Measurements from ENCODE around the gene MKNK2. TPM values are rescaled to one million over a fixed set of nuclear protein-coding genes. Genes with fewer than 3 reads are reported as not detected.

The MKNK2 gene
- total and polyA plus RNA-seq, 2 of the 13 experiments (the other 11 are each of a cell fraction or from before 2014, with no cell fraction given): 44.9 to 112 TPM

DNA sequence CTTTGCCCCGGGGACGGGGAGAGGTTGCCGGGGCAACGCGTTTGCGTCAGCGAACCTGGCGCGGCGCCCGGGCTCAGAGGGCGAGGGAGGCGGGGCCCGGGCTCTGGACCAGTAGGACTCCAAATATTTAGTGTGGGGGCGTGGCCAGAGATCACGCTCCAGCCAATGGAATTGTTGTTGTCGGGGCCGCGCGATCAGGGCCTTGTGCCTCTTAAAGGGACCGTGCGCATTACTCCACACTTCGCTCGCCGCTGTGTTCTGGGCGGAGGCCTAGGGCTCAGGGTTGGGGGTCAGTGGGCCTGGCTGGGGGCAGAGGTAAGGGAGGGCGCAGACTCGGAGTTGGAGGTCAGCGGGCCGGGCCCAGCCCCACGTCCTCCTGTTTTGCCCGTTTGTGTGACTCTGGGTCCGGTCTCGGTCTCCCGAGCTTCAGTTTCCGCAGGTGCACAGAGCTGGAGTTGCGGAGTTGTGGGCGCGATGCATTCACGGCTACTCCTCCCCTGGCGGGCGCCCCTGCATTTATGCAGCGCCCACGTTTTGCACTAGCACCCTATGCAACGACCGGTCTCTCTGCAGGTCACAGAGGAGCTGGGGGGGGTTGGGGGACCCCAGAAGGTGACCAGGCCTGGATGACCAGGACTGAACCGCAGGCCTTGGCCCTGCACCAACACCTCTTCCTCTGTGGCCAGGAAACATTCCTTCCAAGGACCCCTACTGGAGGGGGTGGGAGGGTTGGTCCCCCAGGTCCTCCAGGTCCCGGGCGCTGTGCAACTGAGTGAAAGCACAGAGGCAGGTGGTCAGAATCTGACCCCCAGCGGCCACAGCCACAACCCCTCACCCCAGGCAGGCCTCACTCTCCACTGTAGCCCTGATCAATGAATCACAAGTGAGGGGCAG lies 10.7 kb upstream of the MKNK2 start (continued):
- TF ChIP-seq ZSCAN9 (CRISPR knock-in tag; IDR thresholded peaks at IDR 0.05; ENCODE audit: borderline replicate concordance) (no peak), NKX3-1 (CRISPR knock-in tag; IDR thresholded peaks at IDR 0.05) (no peak), ZNF83 (CRISPR knock-in tag; IDR thresholded peaks at IDR 0.05; ENCODE audit: borderline replicate concordance) (0 out of 2 replicates have a peak, but pooled peaks have one; percentile 27), NBN (conservative IDR thresholded peaks at IDR 0.05) (no peak), SOX13 (IDR thresholded peaks at IDR 0.05) (no peak), SOX13 (CRISPR knock-in tag; conservative IDR thresholded peaks at IDR 0.05 in 1 of 2, IDR thresholded peaks at IDR 0.05 in 1 of 2) (no peak), RFXANK (CRISPR knock-in tag; IDR thresholded peaks at IDR 0.05) (peak; percentile 86; the same call in 1 of the 2 replicates), SKI (IDR thresholded peaks at IDR 0.05; ENCODE audit: partially characterized antibody) (no peak), NPAS2 (CRISPR knock-in tag; IDR thresholded peaks at IDR 0.05; ENCODE audit: borderline replicate concordance) (no peak), KDM3A (CRISPR knock-in tag; IDR thresholded peaks at IDR 0.05; ENCODE audit: low read depth) (no peak), SOX6 (IDR thresholded peaks at IDR 0.05) (no peak), SOX6 (CRISPR knock-in tag; IDR thresholded peaks at IDR 0.05) (peak; percentile 45), BORCS8-MEF2B (CRISPR knock-in tag; IDR thresholded peaks at IDR 0.05) (peak; percentile 65)
- TF ChIP-seq, protein P1, sequence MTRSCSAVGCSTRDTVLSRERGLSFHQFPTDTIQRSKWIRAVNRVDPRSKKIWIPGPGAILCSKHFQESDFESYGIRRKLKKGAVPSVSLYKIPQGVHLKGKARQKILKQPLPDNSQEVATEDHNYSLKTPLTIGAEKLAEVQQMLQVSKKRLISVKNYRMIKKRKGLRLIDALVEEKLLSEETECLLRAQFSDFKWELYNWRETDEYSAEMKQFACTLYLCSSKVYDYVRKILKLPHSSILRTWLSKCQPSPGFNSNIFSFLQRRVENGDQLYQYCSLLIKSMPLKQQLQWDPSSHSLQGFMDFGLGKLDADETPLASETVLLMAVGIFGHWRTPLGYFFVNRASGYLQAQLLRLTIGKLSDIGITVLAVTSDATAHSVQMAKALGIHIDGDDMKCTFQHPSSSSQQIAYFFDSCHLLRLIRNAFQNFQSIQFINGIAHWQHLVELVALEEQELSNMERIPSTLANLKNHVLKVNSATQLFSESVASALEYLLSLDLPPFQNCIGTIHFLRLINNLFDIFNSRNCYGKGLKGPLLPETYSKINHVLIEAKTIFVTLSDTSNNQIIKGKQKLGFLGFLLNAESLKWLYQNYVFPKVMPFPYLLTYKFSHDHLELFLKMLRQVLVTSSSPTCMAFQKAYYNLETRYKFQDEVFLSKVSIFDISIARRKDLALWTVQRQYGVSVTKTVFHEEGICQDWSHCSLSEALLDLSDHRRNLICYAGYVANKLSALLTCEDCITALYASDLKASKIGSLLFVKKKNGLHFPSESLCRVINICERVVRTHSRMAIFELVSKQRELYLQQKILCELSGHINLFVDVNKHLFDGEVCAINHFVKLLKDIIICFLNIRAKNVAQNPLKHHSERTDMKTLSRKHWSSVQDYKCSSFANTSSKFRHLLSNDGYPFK (CRISPR knock-in tag; IDR thresholded peaks at IDR 0.05; ENCODE audit: borderline replicate concordance): peak; percentile 71; the same call in 1 of the 2 replicates
- TF ChIP-seq, protein P2, sequence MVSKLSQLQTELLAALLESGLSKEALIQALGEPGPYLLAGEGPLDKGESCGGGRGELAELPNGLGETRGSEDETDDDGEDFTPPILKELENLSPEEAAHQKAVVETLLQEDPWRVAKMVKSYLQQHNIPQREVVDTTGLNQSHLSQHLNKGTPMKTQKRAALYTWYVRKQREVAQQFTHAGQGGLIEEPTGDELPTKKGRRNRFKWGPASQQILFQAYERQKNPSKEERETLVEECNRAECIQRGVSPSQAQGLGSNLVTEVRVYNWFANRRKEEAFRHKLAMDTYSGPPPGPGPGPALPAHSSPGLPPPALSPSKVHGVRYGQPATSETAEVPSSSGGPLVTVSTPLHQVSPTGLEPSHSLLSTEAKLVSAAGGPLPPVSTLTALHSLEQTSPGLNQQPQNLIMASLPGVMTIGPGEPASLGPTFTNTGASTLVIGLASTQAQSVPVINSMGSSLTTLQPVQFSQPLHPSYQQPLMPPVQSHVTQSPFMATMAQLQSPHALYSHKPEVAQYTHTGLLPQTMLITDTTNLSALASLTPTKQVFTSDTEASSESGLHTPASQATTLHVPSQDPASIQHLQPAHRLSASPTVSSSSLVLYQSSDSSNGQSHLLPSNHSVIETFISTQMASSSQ (IDR thresholded peaks at IDR 0.05; ENCODE audit: low read depth): no peak
- TF ChIP-seq, protein P2 (CRISPR knock-in tag; IDR thresholded peaks at IDR 0.05; ENCODE audit: borderline replicate concordance): 0 out of 2 replicates have a peak, but pooled peaks have one; percentile 29
- TF ChIP-seq, protein P3, sequence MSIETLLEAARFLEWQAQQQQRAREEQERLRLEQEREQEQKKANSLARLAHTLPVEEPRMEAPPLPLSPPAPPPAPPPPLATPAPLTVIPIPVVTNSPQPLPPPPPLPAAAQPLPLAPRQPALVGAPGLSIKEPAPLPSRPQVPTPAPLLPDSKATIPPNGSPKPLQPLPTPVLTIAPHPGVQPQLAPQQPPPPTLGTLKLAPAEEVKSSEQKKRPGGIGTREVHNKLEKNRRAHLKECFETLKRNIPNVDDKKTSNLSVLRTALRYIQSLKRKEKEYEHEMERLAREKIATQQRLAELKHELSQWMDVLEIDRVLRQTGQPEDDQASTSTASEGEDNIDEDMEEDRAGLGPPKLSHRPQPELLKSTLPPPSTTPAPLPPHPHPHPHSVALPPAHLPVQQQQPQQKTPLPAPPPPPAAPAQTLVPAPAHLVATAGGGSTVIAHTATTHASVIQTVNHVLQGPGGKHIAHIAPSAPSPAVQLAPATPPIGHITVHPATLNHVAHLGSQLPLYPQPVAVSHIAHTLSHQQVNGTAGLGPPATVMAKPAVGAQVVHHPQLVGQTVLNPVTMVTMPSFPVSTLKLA (IDR thresholded peaks at IDR 0.05): peak; percentile 37; the same call in 1 of the 2 replicates
- TF ChIP-seq, protein P4, sequence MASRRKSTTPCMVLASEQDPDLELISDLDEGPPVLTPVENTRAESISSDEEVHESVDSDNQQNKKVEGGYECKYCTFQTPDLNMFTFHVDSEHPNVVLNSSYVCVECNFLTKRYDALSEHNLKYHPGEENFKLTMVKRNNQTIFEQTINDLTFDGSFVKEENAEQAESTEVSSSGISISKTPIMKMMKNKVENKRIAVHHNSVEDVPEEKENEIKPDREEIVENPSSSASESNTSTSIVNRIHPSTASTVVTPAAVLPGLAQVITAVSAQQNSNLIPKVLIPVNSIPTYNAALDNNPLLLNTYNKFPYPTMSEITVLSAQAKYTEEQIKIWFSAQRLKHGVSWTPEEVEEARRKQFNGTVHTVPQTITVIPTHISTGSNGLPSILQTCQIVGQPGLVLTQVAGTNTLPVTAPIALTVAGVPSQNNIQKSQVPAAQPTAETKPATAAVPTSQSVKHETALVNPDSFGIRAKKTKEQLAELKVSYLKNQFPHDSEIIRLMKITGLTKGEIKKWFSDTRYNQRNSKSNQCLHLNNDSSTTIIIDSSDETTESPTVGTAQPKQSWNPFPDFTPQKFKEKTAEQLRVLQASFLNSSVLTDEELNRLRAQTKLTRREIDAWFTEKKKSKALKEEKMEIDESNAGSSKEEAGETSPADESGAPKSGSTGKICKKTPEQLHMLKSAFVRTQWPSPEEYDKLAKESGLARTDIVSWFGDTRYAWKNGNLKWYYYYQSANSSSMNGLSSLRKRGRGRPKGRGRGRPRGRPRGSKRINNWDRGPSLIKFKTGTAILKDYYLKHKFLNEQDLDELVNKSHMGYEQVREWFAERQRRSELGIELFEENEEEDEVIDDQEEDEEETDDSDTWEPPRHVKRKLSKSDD (CRISPR knock-in tag; IDR thresholded peaks at IDR 0.05; ENCODE audit: low read depth): 0 out of 2 replicates have a peak, but pooled peaks have one; percentile 14

Data from HepG2 (cell line).